Neuronal stem cell (in vitro differentiated cells): ENCODE data around the gene SH3BP2.

Source experiments
- DNase-seq: peaks from one replicate; pipeline ENCODE4 v3.0.0-alpha.2; 2013; ENCODE audit warnings: low spot score
- H2AFZ ChIP-seq: one replicate; pipeline ENCODE4 v1.6.1; 2013; ENCODE audit warnings: mild to moderate bottlenecking, low read length, inconsistent platforms
- H2AK5ac ChIP-seq: 2 replicates; pipeline ENCODE4 v1.6.1; 2013; ENCODE audit warnings: low read depth, mild to moderate bottlenecking, inconsistent platforms, low read length, moderate library complexity, mixed read lengths
- H2BK120ac ChIP-seq: 2 replicates; pipeline ENCODE4 v1.6.1; 2013; ENCODE audit warnings: low read depth, mild to moderate bottlenecking, inconsistent platforms, low read length, moderate library complexity, mixed read lengths
- H2BK12ac ChIP-seq: one replicate; pipeline ENCODE4 v1.6.1; 2013; ENCODE audit warnings: low read length, inconsistent platforms
- H2BK15ac ChIP-seq: 2 replicates; pipeline ENCODE4 v1.6.1; 2013; ENCODE audit warnings: mild to moderate bottlenecking, low read length, inconsistent platforms, mixed read lengths
- H2BK5ac ChIP-seq: one replicate; pipeline ENCODE4 v1.6.1; 2013; ENCODE audit warnings: inconsistent platforms, mild to moderate bottlenecking, low read length, moderate library complexity
- H3K14ac ChIP-seq: one replicate; pipeline ENCODE4 v1.6.1; 2013; ENCODE audit warnings: low read length, inconsistent platforms
- H3K18ac ChIP-seq: 2 replicates; pipeline ENCODE4 v1.6.1; 2013; ENCODE audit warnings: low read length, inconsistent platforms
- H3K23ac ChIP-seq: 2 replicates; pipeline ENCODE4 v1.6.1; 2013; ENCODE audit warnings: low read depth, mild to moderate bottlenecking, mixed read lengths, low read length, inconsistent platforms; ENCODE audit not compliant: poor library complexity
- H3K27ac ChIP-seq: replicated peaks from 3 replicates; pipeline ENCODE4 v1.5.1; 2013; ENCODE audit warnings: low read length, inconsistent platforms
- H3K27me3 ChIP-seq, 3 experiments: 2 replicates each; pipeline ENCODE4 v1.6.1; 2013; ENCODE audit warnings: low read length in 3 of 3, mild to moderate bottlenecking in 2 of 3, inconsistent platforms in 1 of 3, low read depth in 1 of 3, mixed read lengths in 1 of 3, moderate library complexity in 1 of 3; ENCODE audit not compliant: control insufficient read depth in 3 of 3, insufficient read depth in 3 of 3
- H3K36me3 ChIP-seq, 2 donors: replicated peaks in 1 of 2; 2 replicates each; pipeline ENCODE4 v1.6.1; 2013; ENCODE audit warnings: low read length in 2 of 2; ENCODE audit not compliant: control insufficient read depth in 2 of 2, insufficient read depth in 2 of 2
- H3K4ac ChIP-seq: 2 replicates; pipeline ENCODE4 v1.6.1; 2013; ENCODE audit warnings: inconsistent platforms, mild to moderate bottlenecking, low read length, moderate library complexity
- H3K4me1 ChIP-seq, 2 donors: 1 replicate in 1 of 2; 2 replicates in 1 of 2; pipeline ENCODE4 v1.6.1; 2013; ENCODE audit warnings: low read length in 2 of 2, low read depth in 1 of 2; ENCODE audit not compliant: control insufficient read depth in 2 of 2, insufficient read depth in 1 of 2
- H3K4me2 ChIP-seq: one replicate; pipeline ENCODE4 v1.6.1; 2013; ENCODE audit warnings: mild to moderate bottlenecking, low read length, inconsistent platforms; ENCODE audit not compliant: insufficient read depth, poor library complexity, severe bottlenecking
- H3K4me3 ChIP-seq, 2 donors: 2 replicates each; pipeline ENCODE4 v1.5.1; 2013; ENCODE audit warnings: low read length in 2 of 2, mild to moderate bottlenecking in 2 of 2, inconsistent platforms in 1 of 2, moderate library complexity in 1 of 2
- H3K79me1 ChIP-seq: one replicate; pipeline ENCODE4 v1.6.1; 2013; ENCODE audit warnings: low read depth, mild to moderate bottlenecking, inconsistent platforms, low read length, moderate library complexity
- H3K9ac ChIP-seq: one replicate; pipeline ENCODE4 v1.6.1; 2013; ENCODE audit warnings: mild to moderate bottlenecking, low read depth, low read length, inconsistent platforms; ENCODE audit not compliant: poor library complexity
- H3K9me3 ChIP-seq, 2 donors: replicated peaks in 1 of 2; 2 replicates each; pipeline versions ENCODE3 to v1.6.1; 2013; ENCODE audit warnings: low read length in 2 of 2, mild to moderate bottlenecking in 2 of 2, inconsistent platforms in 1 of 2, low read depth in 1 of 2, mixed read lengths in 1 of 2, moderate library complexity in 1 of 2; ENCODE audit not compliant: control insufficient read depth in 2 of 2, insufficient read depth in 1 of 2
- H4K8ac ChIP-seq: one replicate; pipeline ENCODE4 v1.6.1; 2013; ENCODE audit warnings: low read depth, mild to moderate bottlenecking, inconsistent platforms, low read length, moderate library complexity
- H4K91ac ChIP-seq: one replicate; pipeline ENCODE4 v1.6.1; 2013; ENCODE audit warnings: low read length, low read depth, mild to moderate bottlenecking, inconsistent platforms; ENCODE audit not compliant: poor library complexity
- WGBS, 2 donors: extraction: QIAGEN DNeasy Blood & Tissue Kit; methylation state at CpG; one replicate each; pipeline ENCODE4 v1.1.7; 2013; ENCODE audit warnings: missing lambda C conversion rate in 2 of 2, mixed read lengths in 1 of 2; ENCODE audit not compliant: insufficient read length in 2 of 2, insufficient replicate concordance in 1 of 2; ENCODE audit errors: extremely low coverage in 2 of 2; 5-methylcytosine and 5-hydroxymethylcytosine counted together

The SH3BP2 gene

GRCh38 chr4:2750719-2751605 lies 41.9 kb upstream of the SH3BP2 start:
- H3K36me3 ChIP-seq = peaks cover 15 to 36% of the 10 kb centered on the region in 2 donors
- no peak overlapping the region for H2BK120ac ChIP-seq
- H3K18ac ChIP-seq = no peak overlapping the region
- no peak overlapping the region for H2BK5ac ChIP-seq
- H4K91ac ChIP-seq = no peak overlapping the region
- H3K4me1 ChIP-seq = peaks cover 5 to 10% of the 10 kb centered on the region in 2 donors
- H3K4me2 ChIP-seq = no peak overlapping the region
- H4K8ac ChIP-seq = no peak overlapping the region
- peak overlapping the region; percentile 17 for H3K23ac ChIP-seq
- no peak overlapping the region for H3K27ac ChIP-seq
- H3K9ac ChIP-seq = no peak overlapping the region
- peaks cover 18% of the 10 kb centered on the region for H3K79me1 ChIP-seq
- H2BK15ac ChIP-seq = no peak overlapping the region
- H3K9me3 ChIP-seq = no peaks in the 10 kb centered on the region
- no CpG with 5 or more reads among the region's 19 CpGs for WGBS, 2 donors
- H3K14ac ChIP-seq = no peak overlapping the region
- no peak for DNase-seq
- H2AK5ac ChIP-seq = no peak overlapping the region
- H3K4ac ChIP-seq = no peak overlapping the region
- H2AFZ ChIP-seq = no peak overlapping the region
- no peaks in the 10 kb centered on the region for H3K27me3 ChIP-seq
- H3K4me3 ChIP-seq = no peak overlapping the region
- no peak overlapping the region for H2BK12ac ChIP-seq

GRCh38 chr4:2753436-2753835 lies 39.4 kb upstream of the SH3BP2 start:
- H2BK5ac ChIP-seq = no peak overlapping the region
- no CpG with 5 or more reads among the region's 4 CpGs for WGBS, 2 donors
- peaks cover 0 to 18% of the 10 kb centered on the region in 2 donors for H3K36me3 ChIP-seq
- no peak overlapping the region for H3K4me3 ChIP-seq
- no peak overlapping the region for H3K4me2 ChIP-seq
- no peak overlapping the region for H2AK5ac ChIP-seq
- H3K9ac ChIP-seq = no peak overlapping the region
- H4K91ac ChIP-seq = no peak overlapping the region
- no peak overlapping the region for H3K18ac ChIP-seq
- H4K8ac ChIP-seq = no peak overlapping the region
- no peak overlapping the region for H2BK12ac ChIP-seq
- H3K4ac ChIP-seq = no peak overlapping the region
- H3K23ac ChIP-seq = no peak overlapping the region
- H3K79me1 ChIP-seq = peaks cover 18% of the 10 kb centered on the region
- H3K27me3 ChIP-seq = no peaks in the 10 kb centered on the region
- no peak overlapping the region for H2BK15ac ChIP-seq
- no peak for DNase-seq
- H2BK120ac ChIP-seq = no peak overlapping the region
- no peaks in the 10 kb centered on the region for H3K9me3 ChIP-seq
- no peak overlapping the region for H3K14ac ChIP-seq
- H3K27ac ChIP-seq = no peak overlapping the region
- peaks cover 4 to 10% of the 10 kb centered on the region in 2 donors for H3K4me1 ChIP-seq
- H2AFZ ChIP-seq = no peak overlapping the region

GRCh38 chr4:2754848-2755819 lies 37.8 kb upstream of the SH3BP2 start:
- H3K18ac ChIP-seq = peak overlapping the region; percentile 97
- no peak overlapping the region for H2BK15ac ChIP-seq
- H3K9ac ChIP-seq = peak overlapping the region; percentile 95
- peak overlapping the region; percentile 75 for H2BK5ac ChIP-seq
- no peak overlapping the region for H3K27ac ChIP-seq
- peak overlapping the region; percentile 73 for H3K4me2 ChIP-seq
- no peak overlapping the region for H4K91ac ChIP-seq
- H2AK5ac ChIP-seq = peak overlapping the region; percentile 52
- no peak overlapping the region for H3K4ac ChIP-seq
- WGBS, 2 donors = no CpG with 5 or more reads among the region's 23 CpGs
- peak overlapping the region; percentile 94 for H2AFZ ChIP-seq
- H3K27me3 ChIP-seq = no peaks in the 10 kb centered on the region
- no peak overlapping the region for H4K8ac ChIP-seq
- peaks cover 18% of the 10 kb centered on the region for H3K79me1 ChIP-seq
- peak overlapping the region; percentile 92 to 95 for H3K4me3 ChIP-seq
- no peak overlapping the region for H2BK120ac ChIP-seq
- no peaks in the 10 kb centered on the region for H3K9me3 ChIP-seq
- peak overlapping the region; percentile 71 for H3K14ac ChIP-seq
- no peak overlapping the region for H2BK12ac ChIP-seq
- H3K23ac ChIP-seq = peak overlapping the region; percentile 49
- peaks cover 0 to 15% of the 10 kb centered on the region in 2 donors for H3K36me3 ChIP-seq
- H3K4me1 ChIP-seq = peaks cover 4 to 10% of the 10 kb centered on the region in 2 donors
- no peak for DNase-seq
